HEK293 (cell line): ENCODE results near the gene RORC.

Experiments
- CTCF ChIA-PET: fragments of 350-600 bp; formaldehyde crosslinking; extraction: SDS; loops from one replicate; lab custom pipeline; 2021; ENCODE audit warnings: antibody characterized with exemption; lab: Yijun Ruan, JAX
- POLR2A ChIA-PET: fragments of 300-600 bp; formaldehyde crosslinking; extraction: SDS; loops from one replicate; lab custom pipeline; 2020; ENCODE audit warnings: antibody characterized with exemption, inconsistent platforms; lab: Yijun Ruan, JAX
- H3K27ac ChIP-seq: fragments of 200-500 bp; sonication (Bioruptor generic); 2 replicates; pipeline ENCODE4 v1.5.1; 2014; ENCODE audit warnings: low read depth, low read length, control low read depth, inconsistent platforms; ENCODE audit errors: extremely low read depth
- H3K36me3 ChIP-seq, 2 experiments: fragments of 200-500 bp in 1 of 2; sonication (Bioruptor generic) in 1 of 2; 1 replicate in 1 of 2; 2 replicates in 1 of 2; pipeline ENCODE4 v1.5.1; 2014 to 2017; ENCODE audit warnings: inconsistent platforms in 2 of 2, low read length in 2 of 2; ENCODE audit not compliant: control insufficient read depth in 2 of 2, insufficient read depth in 1 of 2
- H3K4me1 ChIP-seq: fragments of 200-500 bp; sonication (Bioruptor generic); 2 replicates; pipeline ENCODE4 v1.5.1; 2014; ENCODE audit warnings: mild to moderate bottlenecking, low read length, inconsistent platforms; ENCODE audit not compliant: control insufficient read depth, insufficient read depth
- H3K4me3 ChIP-seq: 2 replicates; pipeline ENCODE4 v1.5.1; 2011; ENCODE audit warnings: low read depth, mild to moderate bottlenecking, control low read depth, low read length, moderate library complexity
- H3K9me3 ChIP-seq: fragments of 200-500 bp; sonication (Bioruptor generic); 2 replicates; pipeline ENCODE4 v1.5.1; 2014; ENCODE audit warnings: low read depth, low read length, inconsistent platforms; ENCODE audit not compliant: control insufficient read depth, insufficient read depth
- BCL11A ChIP-seq: fragments of 450-650 bp; formaldehyde crosslinking; IDR thresholded peaks from 2 replicates; pipeline ENCODE4 v1.5.1; 2016; ENCODE audit warnings: low read depth, missing biosample characterization, missing genetic modification characterization
- HOXC10 ChIP-seq: sonication (generic); formaldehyde crosslinking; IDR thresholded peaks from 2 replicates; pipeline ENCODE4 v1.8.1; 2023; ENCODE audit warnings: mild to moderate bottlenecking, missing genetic modification reagents
- SCRT2 ChIP-seq: fragments of 450-650 bp; formaldehyde crosslinking; IDR thresholded peaks from 2 replicates; pipeline ENCODE4 v1.5.1; 2016; ENCODE audit warnings: missing biosample characterization, missing genetic modification characterization
- YY1 ChIP-seq: fragments of 450-650 bp; formaldehyde crosslinking; IDR thresholded peaks from 2 replicates; pipeline ENCODE4 v1.5.1; 2018; ENCODE audit warnings: missing biosample characterization, missing genetic modification characterization
- ZBTB48 ChIP-seq: fragments of 450-650 bp; formaldehyde crosslinking; IDR thresholded peaks from 2 replicates; pipeline ENCODE4 v1.5.1; 2016; ENCODE audit warnings: missing biosample characterization, missing genetic modification characterization
- ZNF121 ChIP-seq: fragments of 450-650 bp; formaldehyde crosslinking; IDR thresholded peaks from 2 replicates; pipeline ENCODE4 v1.5.1; 2016; ENCODE audit warnings: missing biosample characterization, missing genetic modification characterization
- ZNF521 ChIP-seq: fragments of 450-650 bp; formaldehyde crosslinking; IDR thresholded peaks from 2 replicates; pipeline ENCODE4 v1.5.1; 2017; ENCODE audit warnings: missing biosample characterization, mild to moderate bottlenecking, missing genetic modification characterization
- ZNF555 ChIP-seq: fragments of 450-650 bp; formaldehyde crosslinking; conservative IDR thresholded peaks from 2 replicates; pipeline ENCODE4 v1.5.1; 2017; ENCODE audit warnings: missing biosample characterization, mild to moderate bottlenecking, missing genetic modification characterization, inconsistent platforms
- ZNF560 ChIP-seq: fragments of 450-650 bp; formaldehyde crosslinking; IDR thresholded peaks from 2 replicates; pipeline ENCODE4 v1.5.1; 2017; ENCODE audit warnings: missing biosample characterization, missing genetic modification characterization, borderline replicate concordance
- ZNF621 ChIP-seq: fragments of 450-650 bp; formaldehyde crosslinking; IDR thresholded peaks from 2 replicates; pipeline ENCODE4 v1.5.1; 2017; ENCODE audit warnings: missing biosample characterization, missing genetic modification characterization
- ZNF777 ChIP-seq: fragments of 450-650 bp; formaldehyde crosslinking; IDR thresholded peaks from 2 replicates; pipeline ENCODE4 v1.5.1; 2017; ENCODE audit warnings: missing biosample characterization, missing genetic modification characterization, borderline replicate concordance
- ZXDB ChIP-seq: fragments of 450-650 bp; formaldehyde crosslinking; IDR thresholded peaks from 2 replicates; pipeline ENCODE4 v1.5.1; 2016; ENCODE audit warnings: missing biosample characterization, missing genetic modification characterization
- TF ChIP-seq, protein P1 (sequence below): fragments of 450-650 bp; formaldehyde crosslinking; IDR thresholded peaks from 2 replicates; pipeline ENCODE4 v1.5.1; 2016; ENCODE audit warnings: missing biosample characterization, missing genetic modification characterization
- TF ChIP-seq, protein P2 (sequence below): fragments of 450-650 bp; formaldehyde crosslinking; IDR thresholded peaks from 2 replicates; pipeline ENCODE4 v1.5.1; 2016; ENCODE audit warnings: missing biosample characterization, missing genetic modification characterization
- TF ChIP-seq, protein P3 (sequence below): fragments of 450-650 bp; formaldehyde crosslinking; IDR thresholded peaks from 2 replicates; pipeline ENCODE4 v1.5.1; 2016; ENCODE audit warnings: missing biosample characterization, missing genetic modification characterization
- TF ChIP-seq, protein P4 (sequence below): fragments of 450-650 bp; formaldehyde crosslinking; IDR thresholded peaks from 2 replicates; pipeline ENCODE4 v1.5.1; 2016; ENCODE audit warnings: missing biosample characterization, missing genetic modification characterization
- TF ChIP-seq, protein P5 (sequence below): fragments of 450-650 bp; formaldehyde crosslinking; IDR thresholded peaks from 2 replicates; pipeline ENCODE4 v1.5.1; 2016; ENCODE audit warnings: missing biosample characterization, missing genetic modification characterization
- TF ChIP-seq, protein P6 (sequence below): fragments of 450-650 bp; formaldehyde crosslinking; optimal IDR thresholded peaks from 2 replicates; pipeline ENCODE3; 2016; ENCODE audit warnings: missing biosample characterization, mild to moderate bottlenecking, missing genetic modification characterization
- TF ChIP-seq, protein P7 (sequence below): fragments of 450-650 bp; formaldehyde crosslinking; IDR thresholded peaks from 2 replicates; pipeline ENCODE4 v1.5.1; 2016; ENCODE audit warnings: missing biosample characterization, missing genetic modification characterization

Gene RORC

DNA sequence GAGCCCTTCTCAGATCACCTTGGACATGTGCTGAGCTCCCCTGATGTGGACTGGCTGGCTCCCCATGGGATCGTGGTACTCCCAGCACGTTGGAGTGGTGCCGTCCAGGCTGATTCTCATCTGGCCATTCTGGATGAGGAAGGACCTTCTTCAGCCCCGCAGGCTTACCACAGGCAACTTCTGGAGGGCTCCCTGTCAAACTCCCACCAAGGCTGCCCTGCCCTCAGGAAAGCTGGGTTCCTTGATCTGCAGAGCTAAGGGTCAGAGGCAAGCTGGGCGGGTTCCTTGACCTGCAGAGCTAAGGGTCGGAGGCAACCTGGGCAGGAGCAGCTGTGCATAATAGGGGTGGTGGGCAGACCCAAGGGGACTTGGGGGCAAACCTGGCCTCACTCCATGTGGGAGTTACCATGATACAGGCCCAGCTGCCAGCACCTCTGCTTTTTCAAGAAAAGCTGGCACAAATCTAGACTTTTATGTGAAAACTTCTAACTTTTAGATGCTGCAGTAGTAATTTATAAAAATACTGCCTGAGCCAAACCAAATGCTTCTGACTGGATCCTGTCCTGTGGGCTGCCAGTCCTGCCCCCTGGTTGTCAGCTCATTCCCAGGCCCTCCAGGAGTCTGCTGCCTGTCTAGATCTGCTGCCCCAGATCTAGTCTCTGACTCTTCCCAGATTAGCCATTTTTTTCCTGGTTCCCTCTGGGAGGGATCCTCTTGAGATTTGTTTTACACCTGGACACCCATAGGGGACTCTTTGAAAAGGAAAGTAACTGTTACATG, 27.5 kb upstream of the RORC start:
- CTCF ChIA-PET = interaction anchor here (0.6 to 1.7 kb wide), 5 partner anchors 29 to 326 kb away, joined by 3 to 6 read pairs (median 4); partner anchors contain the start of gene THEM4
- TF ChIP-seq, protein P1, sequence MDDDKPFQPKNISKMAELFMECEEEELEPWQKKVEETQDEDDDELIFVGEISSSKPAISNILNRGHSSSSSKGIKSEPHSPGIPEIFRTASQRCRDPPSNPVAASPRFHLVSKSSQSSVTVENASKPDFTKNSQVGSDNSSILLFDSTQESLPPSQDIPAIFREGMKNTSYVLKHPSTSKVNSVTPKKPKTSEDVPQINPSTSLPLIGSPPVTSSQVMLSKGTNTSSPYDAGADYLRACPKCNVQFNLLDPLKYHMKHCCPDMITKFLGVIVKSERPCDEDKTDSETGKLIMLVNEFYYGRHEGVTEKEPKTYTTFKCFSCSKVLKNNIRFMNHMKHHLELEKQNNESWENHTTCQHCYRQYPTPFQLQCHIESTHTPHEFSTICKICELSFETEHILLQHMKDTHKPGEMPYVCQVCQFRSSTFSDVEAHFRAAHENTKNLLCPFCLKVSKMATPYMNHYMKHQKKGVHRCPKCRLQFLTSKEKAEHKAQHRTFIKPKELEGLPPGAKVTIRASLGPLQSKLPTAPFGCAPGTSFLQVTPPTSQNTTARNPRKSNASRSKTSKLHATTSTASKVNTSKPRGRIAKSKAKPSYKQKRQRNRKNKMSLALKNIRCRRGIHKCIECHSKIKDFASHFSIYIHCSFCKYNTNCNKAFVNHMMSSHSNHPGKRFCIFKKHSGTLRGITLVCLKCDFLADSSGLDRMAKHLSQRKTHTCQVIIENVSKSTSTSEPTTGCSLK (tag by site-specific recombination) = no peak
- TF ChIP-seq, protein P2, sequence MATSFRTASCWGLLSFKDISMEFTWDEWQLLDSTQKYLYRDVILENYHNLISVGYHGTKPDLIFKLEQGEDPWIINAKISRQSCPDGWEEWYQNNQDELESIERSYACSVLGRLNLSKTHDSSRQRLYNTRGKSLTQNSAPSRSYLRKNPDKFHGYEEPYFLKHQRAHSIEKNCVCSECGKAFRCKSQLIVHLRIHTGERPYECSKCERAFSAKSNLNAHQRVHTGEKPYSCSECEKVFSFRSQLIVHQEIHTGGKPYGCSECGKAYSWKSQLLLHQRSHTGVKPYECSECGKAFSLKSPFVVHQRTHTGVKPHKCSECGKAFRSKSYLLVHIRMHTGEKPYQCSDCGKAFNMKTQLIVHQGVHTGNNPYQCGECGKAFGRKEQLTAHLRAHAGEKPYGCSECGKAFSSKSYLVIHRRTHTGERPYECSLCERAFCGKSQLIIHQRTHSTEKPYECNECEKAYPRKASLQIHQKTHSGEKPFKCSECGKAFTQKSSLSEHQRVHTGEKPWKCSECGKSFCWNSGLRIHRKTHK (tag by site-specific recombination) = no peak
- TF ChIP-seq ZBTB48 (tag by site-specific recombination) (no peak), SCRT2 (no peak), ZXDB (no peak), YY1 (tag by site-specific recombination) (no peak), ZNF560 (no peak), HOXC10 (no peak), BCL11A (no peak), ZNF521 (tag by site-specific recombination) (no peak), ZNF777 (tag by site-specific recombination) (no peak), ZNF121 (tag by site-specific recombination) (no peak), ZNF621 (tag by site-specific recombination) (no peak), ZNF555 (no peak)
- TF ChIP-seq, protein P3, sequence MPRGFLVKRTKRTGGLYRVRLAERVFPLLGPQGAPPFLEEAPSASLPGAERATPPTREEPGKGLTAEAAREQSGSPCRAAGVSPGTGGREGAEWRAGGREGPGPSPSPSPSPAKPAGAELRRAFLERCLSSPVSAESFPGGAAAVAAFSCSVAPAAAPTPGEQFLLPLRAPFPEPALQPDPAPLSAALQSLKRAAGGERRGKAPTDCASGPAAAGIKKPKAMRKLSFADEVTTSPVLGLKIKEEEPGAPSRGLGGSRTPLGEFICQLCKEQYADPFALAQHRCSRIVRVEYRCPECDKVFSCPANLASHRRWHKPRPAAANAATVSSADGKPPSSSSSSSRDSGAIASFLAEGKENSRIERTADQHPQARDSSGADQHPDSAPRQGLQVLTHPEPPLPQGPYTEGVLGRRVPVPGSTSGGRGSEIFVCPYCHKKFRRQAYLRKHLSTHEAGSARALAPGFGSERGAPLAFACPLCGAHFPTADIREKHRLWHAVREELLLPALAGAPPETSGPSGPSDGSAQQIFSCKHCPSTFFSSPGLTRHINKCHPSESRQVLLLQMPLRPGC (tag by site-specific recombination) = no peak
- TF ChIP-seq, protein P4, sequence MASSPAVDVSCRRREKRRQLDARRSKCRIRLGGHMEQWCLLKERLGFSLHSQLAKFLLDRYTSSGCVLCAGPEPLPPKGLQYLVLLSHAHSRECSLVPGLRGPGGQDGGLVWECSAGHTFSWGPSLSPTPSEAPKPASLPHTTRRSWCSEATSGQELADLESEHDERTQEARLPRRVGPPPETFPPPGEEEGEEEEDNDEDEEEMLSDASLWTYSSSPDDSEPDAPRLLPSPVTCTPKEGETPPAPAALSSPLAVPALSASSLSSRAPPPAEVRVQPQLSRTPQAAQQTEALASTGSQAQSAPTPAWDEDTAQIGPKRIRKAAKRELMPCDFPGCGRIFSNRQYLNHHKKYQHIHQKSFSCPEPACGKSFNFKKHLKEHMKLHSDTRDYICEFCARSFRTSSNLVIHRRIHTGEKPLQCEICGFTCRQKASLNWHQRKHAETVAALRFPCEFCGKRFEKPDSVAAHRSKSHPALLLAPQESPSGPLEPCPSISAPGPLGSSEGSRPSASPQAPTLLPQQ (tag by site-specific recombination) = no peak
- TF ChIP-seq, protein P5, sequence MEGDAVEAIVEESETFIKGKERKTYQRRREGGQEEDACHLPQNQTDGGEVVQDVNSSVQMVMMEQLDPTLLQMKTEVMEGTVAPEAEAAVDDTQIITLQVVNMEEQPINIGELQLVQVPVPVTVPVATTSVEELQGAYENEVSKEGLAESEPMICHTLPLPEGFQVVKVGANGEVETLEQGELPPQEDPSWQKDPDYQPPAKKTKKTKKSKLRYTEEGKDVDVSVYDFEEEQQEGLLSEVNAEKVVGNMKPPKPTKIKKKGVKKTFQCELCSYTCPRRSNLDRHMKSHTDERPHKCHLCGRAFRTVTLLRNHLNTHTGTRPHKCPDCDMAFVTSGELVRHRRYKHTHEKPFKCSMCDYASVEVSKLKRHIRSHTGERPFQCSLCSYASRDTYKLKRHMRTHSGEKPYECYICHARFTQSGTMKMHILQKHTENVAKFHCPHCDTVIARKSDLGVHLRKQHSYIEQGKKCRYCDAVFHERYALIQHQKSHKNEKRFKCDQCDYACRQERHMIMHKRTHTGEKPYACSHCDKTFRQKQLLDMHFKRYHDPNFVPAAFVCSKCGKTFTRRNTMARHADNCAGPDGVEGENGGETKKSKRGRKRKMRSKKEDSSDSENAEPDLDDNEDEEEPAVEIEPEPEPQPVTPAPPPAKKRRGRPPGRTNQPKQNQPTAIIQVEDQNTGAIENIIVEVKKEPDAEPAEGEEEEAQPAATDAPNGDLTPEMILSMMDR (tag by site-specific recombination) = no peak
- TF ChIP-seq, protein P6, sequence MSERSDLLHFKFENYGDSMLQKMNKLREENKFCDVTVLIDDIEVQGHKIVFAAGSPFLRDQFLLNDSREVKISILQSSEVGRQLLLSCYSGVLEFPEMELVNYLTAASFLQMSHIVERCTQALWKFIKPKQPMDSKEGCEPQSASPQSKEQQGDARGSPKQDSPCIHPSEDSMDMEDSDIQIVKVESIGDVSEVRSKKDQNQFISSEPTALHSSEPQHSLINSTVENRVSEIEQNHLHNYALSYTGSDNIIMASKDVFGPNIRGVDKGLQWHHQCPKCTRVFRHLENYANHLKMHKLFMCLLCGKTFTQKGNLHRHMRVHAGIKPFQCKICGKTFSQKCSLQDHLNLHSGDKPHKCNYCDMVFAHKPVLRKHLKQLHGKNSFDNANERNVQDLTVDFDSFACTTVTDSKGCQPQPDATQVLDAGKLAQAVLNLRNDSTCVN (tag by site-specific recombination) = no peak
- TF ChIP-seq, protein P7, sequence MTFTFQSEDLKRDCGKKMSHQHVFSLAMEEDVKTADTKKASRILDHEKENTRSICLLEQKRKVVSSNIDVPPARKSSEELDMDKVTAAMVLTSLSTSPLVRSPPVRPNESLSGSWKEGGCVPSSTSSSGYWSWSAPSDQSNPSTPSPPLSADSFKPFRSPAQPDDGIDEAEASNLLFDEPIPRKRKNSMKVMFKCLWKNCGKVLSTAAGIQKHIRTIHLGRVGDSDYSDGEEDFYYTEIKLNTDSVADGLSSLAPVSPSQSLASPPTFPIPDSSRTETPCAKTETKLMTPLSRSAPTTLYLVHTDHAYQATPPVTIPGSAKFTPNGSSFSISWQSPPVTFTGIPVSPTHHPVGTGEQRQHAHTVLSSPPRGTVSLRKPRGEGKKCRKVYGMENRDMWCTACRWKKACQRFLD (tag by site-specific recombination) = no peak
- POLR2A ChIA-PET = no interaction called here
- no peaks in the 10 kb centered on the region for H3K9me3 ChIP-seq
- H3K36me3 ChIP-seq = no peaks in the 10 kb centered on the region
- H3K27ac ChIP-seq = no peak overlapping the region
- no peaks in the 10 kb centered on the region for H3K4me1 ChIP-seq
- H3K4me3 ChIP-seq = no peak overlapping the region
